ENCODE measurements around the gene PLEKHG4B.

Gene PLEKHG4B

GRCh38 chr5:136901-137300 is 44.9 kb downstream of the PLEKHG4B start:
- no peak for DNase-seq

GRCh38 chr5:137741-138140 is 45.8 kb downstream of the PLEKHG4B start:
- DNase-seq = no peak

- DNase-seq = no peak
Observed at GRCh38 chr5:138936-139335, 47.0 kb downstream of the PLEKHG4B start.

- no peak for DNase-seq
Observed at GRCh38 chr5:139579-140442, 47.8 kb downstream of the PLEKHG4B start.

GRCh38 chr5:140443-140829 is 48.5 kb downstream of the PLEKHG4B start:
- no peak for DNase-seq

- no peak for DNase-seq
Observed at GRCh38 chr5:141211-141610, 49.2 kb downstream of the PLEKHG4B start.

GRCh38 chr5:141761-142160 is 49.8 kb downstream of the PLEKHG4B start:
- DNase-seq = no peak

GRCh38 chr5:142246-142810 is 50.4 kb downstream of the PLEKHG4B start:
- no peak for DNase-seq

GRCh38 chr5:143041-143440 is 51.1 kb downstream of the PLEKHG4B start:
- DNase-seq = no peak

GRCh38 chr5:144941-145340 is 53.0 kb downstream of the PLEKHG4B start:
- no peak for DNase-seq

- DNase-seq = no peak
Observed at GRCh38 chr5:145585-146323, 53.8 kb downstream of the PLEKHG4B start.

GRCh38 chr5:147751-148150 is 55.8 kb downstream of the PLEKHG4B start:
- no peak for DNase-seq

- no peak for DNase-seq
Observed at GRCh38 chr5:149745-150485, 57.9 kb downstream of the PLEKHG4B start.

- DNase-seq = no peak
Observed at GRCh38 chr5:150746-151145, 58.8 kb downstream of the PLEKHG4B start.

- DNase-seq = no peak
Observed at GRCh38 chr5:152077-152476, 60.1 kb downstream of the PLEKHG4B start.

- DNase-seq = no peak
Observed at GRCh38 chr5:153256-153655, 61.3 kb downstream of the PLEKHG4B start.

- no peak for DNase-seq
Observed at GRCh38 chr5:154236-154635, 62.3 kb downstream of the PLEKHG4B start.

- DNase-seq = no peak
Observed at GRCh38 chr5:154826-155225, 62.9 kb downstream of the PLEKHG4B start.

GRCh38 chr5:155651-156410 is 63.9 kb downstream of the PLEKHG4B start:
- DNase-seq = no peak

GRCh38 chr5:156411-157072 is 64.6 kb downstream of the PLEKHG4B start:
- no peak for DNase-seq

GRCh38 chr5:157126-157715 is 65.3 kb downstream of the PLEKHG4B start:
- DNase-seq = no peak

Data from midbrain (tissue), 1 donor.